GM12891 (cell line): ENCODE results near the gene GNS.

ENCODE experiments used
- PAX5 ChIP-seq: IDR thresholded peaks from 2 replicates; pipeline ENCODE4 v1.6.1; 2011; ENCODE audit warnings: low read length, moderate library complexity, mild to moderate bottlenecking; ENCODE audit not compliant: insufficient read depth, severe bottlenecking
- POLR2A ChIP-seq: IDR thresholded peaks from 2 replicates; pipeline ENCODE4 v1.6.1; 2011; ENCODE audit warnings: low read depth, low read length, control low read depth
- POLR2AphosphoS5 ChIP-seq: IDR thresholded peaks from 2 replicates; pipeline ENCODE4 v1.6.1; 2011; ENCODE audit warnings: low read depth, low read length, control low read depth
- SPI1 ChIP-seq: IDR thresholded peaks from 2 replicates; pipeline ENCODE4 v1.6.1; 2011; ENCODE audit warnings: low read depth, low read length, control low read depth
- TAF1 ChIP-seq: IDR thresholded peaks from 2 replicates; pipeline ENCODE4 v1.6.1; 2011; ENCODE audit warnings: low read depth, low read length, control low read depth

DNA sequence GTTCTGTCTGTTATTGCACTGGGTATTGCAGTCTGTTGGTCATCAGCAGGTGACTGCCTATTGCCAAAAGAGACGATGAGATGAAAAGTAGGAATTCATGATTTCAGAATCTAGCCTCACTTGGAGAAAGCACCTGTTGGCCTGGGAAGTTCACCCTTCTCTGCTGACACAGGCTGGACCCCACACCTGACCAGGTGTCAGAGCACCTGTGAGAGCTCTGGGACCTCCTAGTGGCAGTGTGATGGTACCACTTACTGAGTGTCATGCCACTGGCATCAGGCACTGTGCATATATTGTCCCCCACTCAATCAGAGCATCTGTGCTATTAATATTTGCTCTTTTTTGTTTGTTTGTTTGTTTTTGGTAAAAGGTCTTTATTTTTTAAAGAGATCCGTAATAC, 81.0 kb downstream of the GNS start:
- TF ChIP-seq POLR2AphosphoS5 = no peak
- no peak for TF ChIP-seq POLR2A
- TF ChIP-seq TAF1 = no peak
- no peak for TF ChIP-seq SPI1
- no peak for TF ChIP-seq PAX5
